ENCODE results near the gene BBX.

The BBX gene

DNA sequence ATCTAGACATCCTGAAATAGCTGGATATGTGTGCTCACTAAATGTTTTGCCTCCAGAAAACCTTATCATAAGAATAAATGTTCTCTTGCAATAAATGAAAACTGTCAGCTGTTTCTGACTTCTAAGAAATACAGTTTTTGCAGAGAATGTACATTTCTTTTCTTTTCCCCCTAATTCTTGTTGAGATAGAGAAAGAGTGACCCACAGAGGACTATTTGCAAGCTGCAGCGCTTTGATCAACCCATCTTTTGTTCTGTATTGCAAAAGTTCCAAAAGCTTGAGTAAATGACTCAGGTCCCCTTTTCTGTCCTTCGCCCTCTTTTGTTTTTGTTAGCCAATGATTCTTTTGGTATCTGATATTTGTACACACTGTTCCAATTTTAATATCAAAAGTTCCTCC is 141.9 kb downstream of the BBX start:
- Histone ChIP-seq H2BK120ac (ENCODE audit: low read depth, low read length) (no peak overlapping the region), H3K27ac (replicated peaks; ENCODE audit: low read length) (no peak overlapping the region), H3K9me3 (replicated peaks in 1 of 2; ENCODE audit: control insufficient read depth in 2 of 2, insufficient read depth in 1 of 2, low read depth in 1 of 2, low read length in 2 of 2) (no peaks in the 10 kb centered on the region), H3K9ac (ENCODE audit: low read depth, low read length, poor library complexity) (no peak overlapping the region), H2BK15ac (ENCODE audit: low read length) (no peak overlapping the region), H2BK5ac (ENCODE audit: low read length) (no peak overlapping the region), H3K4me3 (ENCODE audit: low read length in 2 of 2) (no peak overlapping the region), H3K4me2 (ENCODE audit: insufficient read depth, low read length, poor library complexity, severe bottlenecking) (no peak overlapping the region), H3K27me3 (ENCODE audit: control insufficient read depth in 3 of 3, insufficient read depth in 3 of 3, low read depth in 1 of 3, low read length in 3 of 3) (no peaks in the 10 kb centered on the region), H3K4me1 (ENCODE audit: control insufficient read depth in 2 of 2, insufficient read depth in 1 of 2, low read depth in 1 of 2, low read length in 2 of 2) (peaks cover 3 to 8% of the 10 kb centered on the region in 2 donors), H3K79me1 (ENCODE audit: low read depth, low read length) (no peaks in the 10 kb centered on the region), H2BK12ac (ENCODE audit: low read length) (no peak overlapping the region), H4K91ac (ENCODE audit: low read depth, low read length, poor library complexity) (no peak overlapping the region), H2AFZ (ENCODE audit: low read length) (no peak overlapping the region), H4K8ac (ENCODE audit: low read depth, low read length) (no peak overlapping the region), H3K18ac (ENCODE audit: low read length) (no peak overlapping the region), H2AK5ac (ENCODE audit: low read depth, low read length) (no peak overlapping the region), H3K14ac (ENCODE audit: low read length) (no peak overlapping the region), H3K36me3 (replicated peaks in 1 of 2; ENCODE audit: control insufficient read depth in 2 of 2, insufficient read depth in 2 of 2, low read length in 2 of 2) (no peaks in the 10 kb centered on the region), H3K23ac (ENCODE audit: low read depth, low read length, poor library complexity) (no peak overlapping the region), H3K4ac (ENCODE audit: low read length) (no peak overlapping the region)
- no CpG with 5 or more reads among the region's 2 CpGs for WGBS, 2 donors (ENCODE audit: extremely low coverage in 2 of 2, insufficient read length in 2 of 2, insufficient replicate concordance in 1 of 2)
- DNase-seq (ENCODE audit: low spot score) = no peak

- Histone ChIP-seq H3K4me2 (ENCODE audit: insufficient read depth, low read length, poor library complexity, severe bottlenecking) (no peak overlapping the region), H2BK12ac (ENCODE audit: low read length) (no peak overlapping the region), H2AFZ (ENCODE audit: low read length) (no peak overlapping the region), H4K8ac (ENCODE audit: low read depth, low read length) (no peak overlapping the region), H2BK15ac (ENCODE audit: low read length) (no peak overlapping the region), H2AK5ac (ENCODE audit: low read depth, low read length) (no peak overlapping the region), H2BK120ac (ENCODE audit: low read depth, low read length) (no peak overlapping the region), H3K14ac (ENCODE audit: low read length) (no peak overlapping the region), H3K27me3 (ENCODE audit: control insufficient read depth in 3 of 3, insufficient read depth in 3 of 3, low read depth in 1 of 3, low read length in 3 of 3) (no peaks in the 10 kb centered on the region), H3K79me1 (ENCODE audit: low read depth, low read length) (no peaks in the 10 kb centered on the region), H3K4me3 (ENCODE audit: low read length in 2 of 2) (no peak overlapping the region), H3K4ac (ENCODE audit: low read length) (no peak overlapping the region), H3K36me3 (replicated peaks in 1 of 2; ENCODE audit: control insufficient read depth in 2 of 2, insufficient read depth in 2 of 2, low read length in 2 of 2) (no peaks in the 10 kb centered on the region), H3K18ac (ENCODE audit: low read length) (no peak overlapping the region), H3K23ac (ENCODE audit: low read depth, low read length, poor library complexity) (no peak overlapping the region), H3K27ac (replicated peaks; ENCODE audit: low read length) (no peak overlapping the region), H4K91ac (ENCODE audit: low read depth, low read length, poor library complexity) (no peak overlapping the region), H2BK5ac (ENCODE audit: low read length) (no peak overlapping the region), H3K9ac (ENCODE audit: low read depth, low read length, poor library complexity) (no peak overlapping the region), H3K4me1 (ENCODE audit: control insufficient read depth in 2 of 2, insufficient read depth in 1 of 2, low read depth in 1 of 2, low read length in 2 of 2) (peaks cover 3 to 8% of the 10 kb centered on the region in 2 donors), H3K9me3 (replicated peaks in 1 of 2; ENCODE audit: control insufficient read depth in 2 of 2, insufficient read depth in 1 of 2, low read depth in 1 of 2, low read length in 2 of 2) (no peaks in the 10 kb centered on the region)
- DNase-seq (ENCODE audit: low spot score) = no peak
- no CpG with 5 or more reads among the region's 4 CpGs for WGBS, 2 donors (ENCODE audit: extremely low coverage in 2 of 2, insufficient read length in 2 of 2, insufficient replicate concordance in 1 of 2)
Observed at GRCh38 chr3:107665351-107665750, 142.6 kb downstream of the BBX start.

- no CpG with 5 or more reads among the region's 2 CpGs for WGBS, 2 donors (ENCODE audit: extremely low coverage in 2 of 2, insufficient read length in 2 of 2, insufficient replicate concordance in 1 of 2)
Observed at GRCh38 chr3:107666853-107667252, 144.1 kb downstream of the BBX start.

DNA sequence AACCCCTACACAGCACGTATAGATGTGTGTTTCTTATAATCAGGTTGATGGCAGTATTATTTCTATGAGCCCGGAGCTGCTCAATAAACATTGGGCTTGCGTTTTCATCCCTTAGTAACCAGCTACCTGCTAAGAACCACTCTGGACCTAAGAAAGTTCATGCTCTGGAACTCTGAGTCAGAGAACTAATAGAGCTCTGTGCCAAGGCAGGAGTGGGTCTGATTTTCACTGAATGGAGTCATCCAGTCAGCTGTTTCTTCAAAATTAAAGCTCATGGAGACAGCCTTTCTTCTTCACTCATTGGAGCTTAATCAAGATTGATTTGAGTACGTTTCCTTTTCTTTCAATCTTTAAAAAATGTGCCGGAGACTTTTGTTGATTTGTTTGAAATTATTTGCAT is 145.7 kb downstream of the BBX start:
- peaks cover 2 to 8% of the 10 kb centered on the region in 2 donors for H3K4me1 ChIP-seq (ENCODE audit: control insufficient read depth in 2 of 2, insufficient read depth in 1 of 2, low read depth in 1 of 2, low read length in 2 of 2)
- no CpG with 5 or more reads among the region's 5 CpGs for WGBS, 2 donors (ENCODE audit: extremely low coverage in 2 of 2, insufficient read length in 2 of 2, insufficient replicate concordance in 1 of 2)
- no peak overlapping the region for H2AK5ac ChIP-seq (ENCODE audit: low read depth, low read length)
- no peak overlapping the region for H3K4ac ChIP-seq (ENCODE audit: low read length)
- H3K27me3 ChIP-seq (ENCODE audit: control insufficient read depth in 3 of 3, insufficient read depth in 3 of 3, low read depth in 1 of 3, low read length in 3 of 3) = no peaks in the 10 kb centered on the region
- no peak overlapping the region for H2BK120ac ChIP-seq (ENCODE audit: low read depth, low read length)
- no peak overlapping the region for H3K14ac ChIP-seq (ENCODE audit: low read length)
- H3K9me3 ChIP-seq (replicated peaks in 1 of 2; ENCODE audit: control insufficient read depth in 2 of 2, insufficient read depth in 1 of 2, low read depth in 1 of 2, low read length in 2 of 2) = no peaks in the 10 kb centered on the region
- no peaks in the 10 kb centered on the region for H3K79me1 ChIP-seq (ENCODE audit: low read depth, low read length)
- H3K18ac ChIP-seq (ENCODE audit: low read length) = no peak overlapping the region
- H4K91ac ChIP-seq (ENCODE audit: low read depth, low read length, poor library complexity) = no peak overlapping the region
- no peak overlapping the region for H2BK12ac ChIP-seq (ENCODE audit: low read length)
- no peak overlapping the region for H3K9ac ChIP-seq (ENCODE audit: low read depth, low read length, poor library complexity)
- no peak for DNase-seq (ENCODE audit: low spot score)
- H3K4me2 ChIP-seq (ENCODE audit: insufficient read depth, low read length, poor library complexity, severe bottlenecking) = no peak overlapping the region
- H2AFZ ChIP-seq (ENCODE audit: low read length) = no peak overlapping the region
- no peak overlapping the region for H3K27ac ChIP-seq (replicated peaks; ENCODE audit: low read length)
- no peak overlapping the region for H3K23ac ChIP-seq (ENCODE audit: low read depth, low read length, poor library complexity)
- H2BK15ac ChIP-seq (ENCODE audit: low read length) = no peak overlapping the region
- no peaks in the 10 kb centered on the region for H3K36me3 ChIP-seq (replicated peaks in 1 of 2; ENCODE audit: control insufficient read depth in 2 of 2, insufficient read depth in 2 of 2, low read length in 2 of 2)
- H2BK5ac ChIP-seq (ENCODE audit: low read length) = no peak overlapping the region
- H4K8ac ChIP-seq (ENCODE audit: low read depth, low read length) = no peak overlapping the region
- H3K4me3 ChIP-seq (ENCODE audit: low read length in 2 of 2) = no peak overlapping the region

More at GRCh38 chr3:107666853-107667252, 144.1 kb downstream of the BBX start:
- no peaks in the 10 kb centered on the region for H3K36me3 ChIP-seq (replicated peaks in 1 of 2; ENCODE audit: control insufficient read depth in 2 of 2, insufficient read depth in 2 of 2, low read length in 2 of 2)
- H4K91ac ChIP-seq (ENCODE audit: low read depth, low read length, poor library complexity) = no peak overlapping the region
- H3K4me2 ChIP-seq (ENCODE audit: insufficient read depth, low read length, poor library complexity, severe bottlenecking) = no peak overlapping the region
- H3K23ac ChIP-seq (ENCODE audit: low read depth, low read length, poor library complexity) = no peak overlapping the region
- H3K9ac ChIP-seq (ENCODE audit: low read depth, low read length, poor library complexity) = no peak overlapping the region
- no peak overlapping the region for H2AFZ ChIP-seq (ENCODE audit: low read length)
- no peak overlapping the region for H2BK120ac ChIP-seq (ENCODE audit: low read depth, low read length)
- H3K4ac ChIP-seq (ENCODE audit: low read length) = no peak overlapping the region
- peaks cover 2 to 8% of the 10 kb centered on the region in 2 donors for H3K4me1 ChIP-seq (ENCODE audit: control insufficient read depth in 2 of 2, insufficient read depth in 1 of 2, low read depth in 1 of 2, low read length in 2 of 2)
- no peaks in the 10 kb centered on the region for H3K9me3 ChIP-seq (replicated peaks in 1 of 2; ENCODE audit: control insufficient read depth in 2 of 2, insufficient read depth in 1 of 2, low read depth in 1 of 2, low read length in 2 of 2)
- no peak overlapping the region for H2BK15ac ChIP-seq (ENCODE audit: low read length)
- no peak overlapping the region for H3K4me3 ChIP-seq (ENCODE audit: low read length in 2 of 2)
- no peak overlapping the region for H3K14ac ChIP-seq (ENCODE audit: low read length)
- no peak overlapping the region for H3K27ac ChIP-seq (replicated peaks; ENCODE audit: low read length)
- H3K18ac ChIP-seq (ENCODE audit: low read length) = no peak overlapping the region
- H3K27me3 ChIP-seq (ENCODE audit: control insufficient read depth in 3 of 3, insufficient read depth in 3 of 3, low read depth in 1 of 3, low read length in 3 of 3) = no peaks in the 10 kb centered on the region
- H2BK12ac ChIP-seq (ENCODE audit: low read length) = no peak overlapping the region
- DNase-seq (ENCODE audit: low spot score) = no peak
- H2BK5ac ChIP-seq (ENCODE audit: low read length) = no peak overlapping the region
- no peak overlapping the region for H4K8ac ChIP-seq (ENCODE audit: low read depth, low read length)
- no peaks in the 10 kb centered on the region for H3K79me1 ChIP-seq (ENCODE audit: low read depth, low read length)
- H2AK5ac ChIP-seq (ENCODE audit: low read depth, low read length) = no peak overlapping the region
